Liver (tissue), 3 donors: ENCODE results near the gene IFITM5.

Experiments
- CTCF ChIP-seq: fragments of 150-350 bp; IDR thresholded peaks from 2 replicates; pipeline ENCODE4 v1.5.1; 2017; ENCODE audit warnings: improper control_type of control experiment, low read depth, low read length; ENCODE audit not compliant: missing input control
- FOXA1 ChIP-seq: IDR thresholded peaks from 2 replicates; pipeline ENCODE4 v1.6.1; 2016; ENCODE audit warnings: antibody characterized with exemption
- RAD21 ChIP-seq, 2 donors: IDR thresholded peaks; 2 replicates each; pipeline ENCODE4 v1.6.1; 2016; ENCODE audit warnings: antibody characterized with exemption in 2 of 2, mild to moderate bottlenecking in 2 of 2
- REST ChIP-seq: IDR thresholded peaks from 2 replicates; pipeline ENCODE4 v1.6.1; 2016; ENCODE audit warnings: antibody characterized with exemption, mild to moderate bottlenecking
- donor health status: healthy.
- donor health status: healthy.

GRCh38 chr11:297051-297585, 2.2 kb downstream of the IFITM5 start:
- TF ChIP-seq CTCF = no peak
- no peak for TF ChIP-seq RAD21 (IDR thresholded peaks at IDR 0.05)
- no peak for TF ChIP-seq REST
- TF ChIP-seq FOXA1 = no peak
